HepG2 (cell line): ENCODE data around the gene SYVN1. TPM values are rescaled to one million over a fixed set of nuclear protein-coding genes. Genes with fewer than 3 reads are reported as not detected.

Experiments used
- GABPB1 ChIP-seq: IDR thresholded peaks from 2 replicates; pipeline ENCODE4 v1.6.1; 2016; ENCODE audit warnings: mild to moderate bottlenecking, missing genetic modification reagents, moderate library complexity, missing compliant biosample characterization
- IRF2 ChIP-seq: IDR thresholded peaks from 2 replicates; pipeline ENCODE4 v1.6.1; 2018; ENCODE audit warnings: missing genetic modification reagents, missing compliant biosample characterization
- MAFG ChIP-seq: sonication (generic); formaldehyde crosslinking; IDR thresholded peaks from 2 replicates; pipeline ENCODE4 v1.5.1; 2020; ENCODE audit warnings: mild to moderate bottlenecking, missing genetic modification reagents
- NCOA1 ChIP-seq: sonication (generic); formaldehyde crosslinking; IDR thresholded peaks from 2 replicates; pipeline ENCODE4 v1.9.0; 2021; ENCODE audit warnings: missing genetic modification reagents
- NFYC ChIP-seq: IDR thresholded peaks from 2 replicates; pipeline ENCODE4 v1.6.1; 2016; ENCODE audit warnings: missing genetic modification reagents, missing compliant biosample characterization
- REPIN1 ChIP-seq: sonication (generic); formaldehyde crosslinking; IDR thresholded peaks from 2 replicates; pipeline ENCODE4 v1.8.0; 2022; ENCODE audit warnings: missing genetic modification reagents, low read depth, mild to moderate bottlenecking, borderline replicate concordance
- TEAD3 ChIP-seq: optimal IDR thresholded peaks from 2 replicates; pipeline ENCODE3; 2016; ENCODE audit warnings: borderline replicate concordance
- TOPORS ChIP-seq: sonication (generic); formaldehyde crosslinking; IDR thresholded peaks from 2 replicates; pipeline ENCODE4 v1.8.0; 2023; ENCODE audit warnings: mild to moderate bottlenecking, missing genetic modification reagents
- ZFYVE20 ChIP-seq: sonication (generic); formaldehyde crosslinking; IDR thresholded peaks from 2 replicates; pipeline ENCODE4 v1.8.0; 2023; ENCODE audit warnings: low read depth, mild to moderate bottlenecking, moderate library complexity, missing genetic modification reagents, borderline replicate concordance
- ZNF138 ChIP-seq: sonication (generic); formaldehyde crosslinking; IDR thresholded peaks from 2 replicates; pipeline ENCODE4 v1.5.0; 2020; ENCODE audit warnings: mild to moderate bottlenecking, low read depth, missing genetic modification reagents
- ZNF343 ChIP-seq: sonication (generic); formaldehyde crosslinking; IDR thresholded peaks from 2 replicates; pipeline ENCODE4 v1.4.0; 2020; ENCODE audit warnings: mild to moderate bottlenecking, missing genetic modification reagents
- ZNF431 ChIP-seq: sonication (generic); formaldehyde crosslinking; IDR thresholded peaks from 2 replicates; pipeline ENCODE4 v1.9.0; 2022; ENCODE audit warnings: missing genetic modification reagents, low read depth, mild to moderate bottlenecking, borderline replicate concordance
- ZNF510 ChIP-seq: sonication (generic); formaldehyde crosslinking; IDR thresholded peaks from 2 replicates; pipeline ENCODE4 v1.4.0; 2020; ENCODE audit warnings: low read depth, mild to moderate bottlenecking, missing genetic modification reagents
- ZNF747 ChIP-seq: sonication (generic); formaldehyde crosslinking; IDR thresholded peaks from 2 replicates; pipeline ENCODE4 v1.8.1; 2023; ENCODE audit warnings: missing genetic modification reagents, mild to moderate bottlenecking, borderline replicate concordance
- ZNF761 ChIP-seq: sonication (generic); formaldehyde crosslinking; conservative IDR thresholded peaks from 2 replicates; pipeline ENCODE4 v1.4.0; 2020; ENCODE audit warnings: mild to moderate bottlenecking, missing genetic modification reagents
- polyA plus RNA-seq, 8 experiments: library from polyadenylated mRNA; depleted of rRNA in 3 of 8; stranded (reverse) in 7 of 8; unstranded in 1 of 8; fragments of >200 nt; fragmentation: Illumina TruSeq in 4 of 8; extraction: Trizol in 4 of 8; gene quantifications; 2 replicates each; pipeline versions ENCODE4 v1.2.1 to v1.2.3, GENCODE V29; 2011 to 2016; ENCODE audit warnings: low read depth in 4 of 8, missing spikeins in 1 of 8, mixed read lengths in 1 of 8; ENCODE audit not compliant: insufficient read depth in 1 of 8
- total RNA-seq, 5 experiments: library from RNA; depleted of rRNA; stranded (reverse); fragments of >200 nt; fragmentation: Illumina TruSeq; extraction: Trizol; gene quantifications; 2 replicates each; pipeline ENCODE4 v1.2.3, GENCODE V29; 2016; ENCODE audit warnings: low read depth in 1 of 5
- TF ChIP-seq, protein P1 (sequence below): sonication (generic); formaldehyde crosslinking; IDR thresholded peaks from 2 replicates; pipeline ENCODE4 v1.4.0; 2020; ENCODE audit warnings: mild to moderate bottlenecking, missing genetic modification reagents
- TF ChIP-seq, protein P2 (sequence below), 2 experiments: IDR thresholded peaks; 2 replicates each; pipeline ENCODE4 v1.6.1; 2011 to 2012; ENCODE audit warnings: low read length in 2 of 2, borderline replicate concordance in 1 of 2, low read depth in 1 of 2, mild to moderate bottlenecking in 1 of 2, moderate library complexity in 1 of 2
- TF ChIP-seq, protein P3 (sequence below): sonication (generic); formaldehyde crosslinking; IDR thresholded peaks from 2 replicates; pipeline ENCODE4 v1.4.0; 2020; ENCODE audit warnings: missing genetic modification reagents

Gene SYVN1
- total and polyA plus RNA-seq, 2 of the 13 experiments (the other 11 are each of a cell fraction or from before 2014, with no cell fraction given) = 10.3 to 22.5 TPM

DNA sequence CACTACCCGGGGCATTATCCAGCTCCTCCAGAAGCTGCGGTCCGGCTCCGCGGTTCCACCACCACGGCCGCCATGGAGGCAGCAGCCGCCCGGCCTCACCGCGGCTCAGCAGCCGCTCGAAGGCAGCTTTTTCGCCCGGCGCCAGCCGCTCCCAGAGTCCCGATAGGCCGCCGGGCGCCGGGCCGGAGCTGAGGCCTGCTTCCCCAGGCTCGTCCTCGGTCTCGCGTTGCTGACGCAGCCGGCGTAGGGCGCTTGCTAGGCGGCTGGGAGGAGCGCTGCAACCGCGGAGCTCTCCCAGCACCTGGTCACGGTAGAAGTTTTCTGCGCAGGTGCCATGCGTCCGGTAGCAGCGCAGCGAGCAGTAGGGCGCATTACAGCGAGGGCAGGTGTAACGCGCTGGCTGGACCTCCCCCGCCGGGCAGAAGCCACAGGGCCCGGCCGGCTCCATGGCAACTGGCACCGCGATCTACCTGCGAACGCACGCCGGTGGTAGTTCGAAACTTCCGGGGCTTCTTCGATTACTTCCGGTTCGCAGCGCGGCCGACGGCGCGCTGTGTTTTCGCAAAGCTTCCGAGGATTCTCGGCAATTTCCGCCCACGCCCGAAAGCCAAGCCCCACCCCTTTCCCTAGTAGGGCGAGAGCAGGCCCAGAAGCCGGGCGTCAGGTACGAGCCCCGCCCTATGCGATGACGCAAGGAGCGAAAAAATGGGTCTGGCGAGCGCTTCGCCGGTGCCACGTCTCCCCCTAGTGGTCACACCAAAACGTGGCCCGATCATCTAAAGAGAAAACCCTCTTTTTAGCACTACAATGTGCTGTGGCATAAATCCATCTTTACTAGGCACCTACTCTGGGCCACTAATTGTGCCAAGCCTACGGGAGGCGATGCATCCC lies 16.9 kb downstream of the SYVN1 start, which contains the start of gene ZNHIT2 (continued):
- TF ChIP-seq, protein P1, sequence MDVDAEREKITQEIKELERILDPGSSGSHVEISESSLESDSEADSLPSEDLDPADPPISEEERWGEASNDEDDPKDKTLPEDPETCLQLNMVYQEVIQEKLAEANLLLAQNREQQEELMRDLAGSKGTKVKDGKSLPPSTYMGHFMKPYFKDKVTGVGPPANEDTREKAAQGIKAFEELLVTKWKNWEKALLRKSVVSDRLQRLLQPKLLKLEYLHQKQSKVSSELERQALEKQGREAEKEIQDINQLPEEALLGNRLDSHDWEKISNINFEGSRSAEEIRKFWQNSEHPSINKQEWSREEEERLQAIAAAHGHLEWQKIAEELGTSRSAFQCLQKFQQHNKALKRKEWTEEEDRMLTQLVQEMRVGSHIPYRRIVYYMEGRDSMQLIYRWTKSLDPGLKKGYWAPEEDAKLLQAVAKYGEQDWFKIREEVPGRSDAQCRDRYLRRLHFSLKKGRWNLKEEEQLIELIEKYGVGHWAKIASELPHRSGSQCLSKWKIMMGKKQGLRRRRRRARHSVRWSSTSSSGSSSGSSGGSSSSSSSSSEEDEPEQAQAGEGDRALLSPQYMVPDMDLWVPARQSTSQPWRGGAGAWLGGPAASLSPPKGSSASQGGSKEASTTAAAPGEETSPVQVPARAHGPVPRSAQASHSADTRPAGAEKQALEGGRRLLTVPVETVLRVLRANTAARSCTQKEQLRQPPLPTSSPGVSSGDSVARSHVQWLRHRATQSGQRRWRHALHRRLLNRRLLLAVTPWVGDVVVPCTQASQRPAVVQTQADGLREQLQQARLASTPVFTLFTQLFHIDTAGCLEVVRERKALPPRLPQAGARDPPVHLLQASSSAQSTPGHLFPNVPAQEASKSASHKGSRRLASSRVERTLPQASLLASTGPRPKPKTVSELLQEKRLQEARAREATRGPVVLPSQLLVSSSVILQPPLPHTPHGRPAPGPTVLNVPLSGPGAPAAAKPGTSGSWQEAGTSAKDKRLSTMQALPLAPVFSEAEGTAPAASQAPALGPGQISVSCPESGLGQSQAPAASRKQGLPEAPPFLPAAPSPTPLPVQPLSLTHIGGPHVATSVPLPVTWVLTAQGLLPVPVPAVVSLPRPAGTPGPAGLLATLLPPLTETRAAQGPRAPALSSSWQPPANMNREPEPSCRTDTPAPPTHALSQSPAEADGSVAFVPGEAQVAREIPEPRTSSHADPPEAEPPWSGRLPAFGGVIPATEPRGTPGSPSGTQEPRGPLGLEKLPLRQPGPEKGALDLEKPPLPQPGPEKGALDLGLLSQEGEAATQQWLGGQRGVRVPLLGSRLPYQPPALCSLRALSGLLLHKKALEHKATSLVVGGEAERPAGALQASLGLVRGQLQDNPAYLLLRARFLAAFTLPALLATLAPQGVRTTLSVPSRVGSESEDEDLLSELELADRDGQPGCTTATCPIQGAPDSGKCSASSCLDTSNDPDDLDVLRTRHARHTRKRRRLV = no peak
- TF ChIP-seq MAFG (CRISPR knock-in tag) (no peak), ZNF343 (CRISPR knock-in tag) (peak; percentile 76; the same call in 1 of the 2 replicates), ZFYVE20 (peak; percentile 75; the same call in 1 of the 2 replicates), ZNF747 (CRISPR knock-in tag) (peak; percentile 92), ZNF138 (CRISPR knock-in tag) (0 out of 2 replicates have a peak, but pooled peaks have one; percentile 81), IRF2 (CRISPR knock-in tag) (peak; percentile 80; the same call in 1 of the 2 replicates), ZNF761 (peak; percentile 88; the same call in 1 of the 2 replicates), TEAD3 (CRISPR knock-in tag) (peak; percentile 7), REPIN1 (CRISPR knock-in tag) (0 out of 2 replicates have a peak, but pooled peaks have one; percentile 38), TOPORS (CRISPR knock-in tag) (peak; percentile 78), ZNF431 (peak; percentile 86), GABPB1 (peak; percentile 99), NFYC (peak; percentile 24), ZNF510 (CRISPR knock-in tag) (no peak), NCOA1 (no peak)
- TF ChIP-seq, protein P2, sequence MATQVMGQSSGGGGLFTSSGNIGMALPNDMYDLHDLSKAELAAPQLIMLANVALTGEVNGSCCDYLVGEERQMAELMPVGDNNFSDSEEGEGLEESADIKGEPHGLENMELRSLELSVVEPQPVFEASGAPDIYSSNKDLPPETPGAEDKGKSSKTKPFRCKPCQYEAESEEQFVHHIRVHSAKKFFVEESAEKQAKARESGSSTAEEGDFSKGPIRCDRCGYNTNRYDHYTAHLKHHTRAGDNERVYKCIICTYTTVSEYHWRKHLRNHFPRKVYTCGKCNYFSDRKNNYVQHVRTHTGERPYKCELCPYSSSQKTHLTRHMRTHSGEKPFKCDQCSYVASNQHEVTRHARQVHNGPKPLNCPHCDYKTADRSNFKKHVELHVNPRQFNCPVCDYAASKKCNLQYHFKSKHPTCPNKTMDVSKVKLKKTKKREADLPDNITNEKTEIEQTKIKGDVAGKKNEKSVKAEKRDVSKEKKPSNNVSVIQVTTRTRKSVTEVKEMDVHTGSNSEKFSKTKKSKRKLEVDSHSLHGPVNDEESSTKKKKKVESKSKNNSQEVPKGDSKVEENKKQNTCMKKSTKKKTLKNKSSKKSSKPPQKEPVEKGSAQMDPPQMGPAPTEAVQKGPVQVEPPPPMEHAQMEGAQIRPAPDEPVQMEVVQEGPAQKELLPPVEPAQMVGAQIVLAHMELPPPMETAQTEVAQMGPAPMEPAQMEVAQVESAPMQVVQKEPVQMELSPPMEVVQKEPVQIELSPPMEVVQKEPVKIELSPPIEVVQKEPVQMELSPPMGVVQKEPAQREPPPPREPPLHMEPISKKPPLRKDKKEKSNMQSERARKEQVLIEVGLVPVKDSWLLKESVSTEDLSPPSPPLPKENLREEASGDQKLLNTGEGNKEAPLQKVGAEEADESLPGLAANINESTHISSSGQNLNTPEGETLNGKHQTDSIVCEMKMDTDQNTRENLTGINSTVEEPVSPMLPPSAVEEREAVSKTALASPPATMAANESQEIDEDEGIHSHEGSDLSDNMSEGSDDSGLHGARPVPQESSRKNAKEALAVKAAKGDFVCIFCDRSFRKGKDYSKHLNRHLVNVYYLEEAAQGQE (IDR thresholded peaks at IDR 0.05; ENCODE audit: borderline replicate concordance in 1 of 2, low read depth in 1 of 2, low read length in 2 of 2) = no peak; a peak in 1 of 4 replicates
- TF ChIP-seq, protein P3, sequence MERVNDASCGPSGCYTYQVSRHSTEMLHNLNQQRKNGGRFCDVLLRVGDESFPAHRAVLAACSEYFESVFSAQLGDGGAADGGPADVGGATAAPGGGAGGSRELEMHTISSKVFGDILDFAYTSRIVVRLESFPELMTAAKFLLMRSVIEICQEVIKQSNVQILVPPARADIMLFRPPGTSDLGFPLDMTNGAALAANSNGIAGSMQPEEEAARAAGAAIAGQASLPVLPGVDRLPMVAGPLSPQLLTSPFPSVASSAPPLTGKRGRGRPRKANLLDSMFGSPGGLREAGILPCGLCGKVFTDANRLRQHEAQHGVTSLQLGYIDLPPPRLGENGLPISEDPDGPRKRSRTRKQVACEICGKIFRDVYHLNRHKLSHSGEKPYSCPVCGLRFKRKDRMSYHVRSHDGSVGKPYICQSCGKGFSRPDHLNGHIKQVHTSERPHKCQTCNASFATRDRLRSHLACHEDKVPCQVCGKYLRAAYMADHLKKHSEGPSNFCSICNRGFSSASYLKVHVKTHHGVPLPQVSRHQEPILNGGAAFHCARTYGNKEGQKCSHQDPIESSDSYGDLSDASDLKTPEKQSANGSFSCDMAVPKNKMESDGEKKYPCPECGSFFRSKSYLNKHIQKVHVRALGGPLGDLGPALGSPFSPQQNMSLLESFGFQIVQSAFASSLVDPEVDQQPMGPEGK = peak; percentile 72
